ENCODE data around the gene RAB9A. TPM values are rescaled to one million over a fixed set of nuclear protein-coding genes. Genes with fewer than 3 reads are reported as not detected.
A peak's percentile ranks its signal among the peaks of the same experiment; 100 is the strongest.

RAB9A gene
- polyA plus RNA-seq, 1 of the 3 experiments (the other 2 are of a cell fraction) = 15.3 TPM

- ChIA-PET POLR2A (no interaction called here), CTCF (interaction anchor here (2.5 kb wide), 1 partner anchor 144 kb away, joined by 14 read pairs; no protein-coding TSS in a partner anchor)
- Histone ChIP-seq H3K36me3 (replicated peaks in 1 of 2; ENCODE audit: control insufficient read depth in 1 of 2, insufficient read depth in 2 of 2, low read length in 1 of 2) (peaks cover 0 to under 1% of the 10 kb centered on the region in 2 experiments), H3K4me3 (ENCODE audit: low read depth in 2 of 2, low read length in 1 of 2) (no peak overlapping the region), H4K20me1 (ENCODE audit: insufficient read depth) (no peaks in the 10 kb centered on the region), H3K9me2 (no peaks in the 10 kb centered on the region), H3K4me2 (no peak overlapping the region), H3K4me1 (ENCODE audit: control insufficient read depth in 1 of 2, insufficient read depth in 2 of 2, low read depth in 1 of 2, low read length in 1 of 2) (peaks cover 0 to 6% of the 10 kb centered on the region in 2 experiments; a peak in 2 of 4 replicates), H3K9ac (no peak overlapping the region), H3F3A (replicated peaks; ENCODE audit: insufficient read depth) (peaks cover 29% of the 10 kb centered on the region), H2AFZ (ENCODE audit: low read depth) (no peak overlapping the region), H3K27me3 (ENCODE audit: insufficient read depth) (no peaks in the 10 kb centered on the region), H3K79me2 (ENCODE audit: insufficient read depth) (no peaks in the 10 kb centered on the region), H3K27ac (ENCODE audit: low read depth in 2 of 2, low read length in 1 of 2) (no peak overlapping the region; a peak in 1 of 4 replicates), H3K9me3 (no peaks in the 10 kb centered on the region)
- WGBS (ENCODE audit: low lambda C conversion rate) = 42% methylated on average over 3 of the region's 3 CpGs
- DNase-seq = no peak
- TF ChIP-seq ZBTB33 (IDR thresholded peaks at IDR 0.05; ENCODE audit: borderline replicate concordance, low read depth) (no peak), SMC3 (IDR thresholded peaks at IDR 0.05; ENCODE audit: low read depth, low read length) (no peak), NRF1 (IDR thresholded peaks at IDR 0.05; ENCODE audit: low read depth, low read length) (no peak), GATA2 (CRISPR knock-in tag; IDR thresholded peaks at IDR 0.05) (no peak), EP300 (IDR thresholded peaks at IDR 0.05; ENCODE audit: borderline replicate concordance in 1 of 2, low read depth in 1 of 2, low read length in 1 of 2) (no peak), GABPA (IDR thresholded peaks at IDR 0.05; ENCODE audit: low read depth) (no peak), PBX3 (IDR thresholded peaks at IDR 0.05) (no peak)
Observed at GRCh38 chrX:13651150-13651549, 37.8 kb upstream of the RAB9A start.

GRCh38 chrX:13652287-13652793, 36.6 kb upstream of the RAB9A start:
- ChIA-PET POLR2A (interaction anchor here (1.4 to 2.0 kb wide), 2 partner anchors 82 to 377 kb away, joined by 6 to 11 read pairs; partner anchors contain the start of genes GEMIN8, OFD1 and TRAPPC2), CTCF (interaction anchor here (1.0 to 1.1 kb wide), 2 partner anchors 146 to 380 kb away, joined by 3 to 4 read pairs; no protein-coding TSS in a partner anchor)
- H3K9ac ChIP-seq = peak overlapping the region; percentile 84
- H3K27me3 ChIP-seq (ENCODE audit: insufficient read depth) = no peaks in the 10 kb centered on the region
- no peaks in the 10 kb centered on the region for H3K9me3 ChIP-seq
- no peaks in the 10 kb centered on the region for H4K20me1 ChIP-seq (ENCODE audit: insufficient read depth)
- no peaks in the 10 kb centered on the region for H3K79me2 ChIP-seq (ENCODE audit: insufficient read depth)
- H3K4me2 ChIP-seq = peak overlapping the region; percentile 81
- H3K36me3 ChIP-seq (replicated peaks in 1 of 2; ENCODE audit: control insufficient read depth in 1 of 2, insufficient read depth in 2 of 2, low read length in 1 of 2) = peaks cover 0 to 3% of the 10 kb centered on the region in 2 experiments
- peak overlapping the region; percentile 87 to 97 for H3K27ac ChIP-seq (ENCODE audit: low read depth in 2 of 2, low read length in 1 of 2)
- peaks cover 0 to 6% of the 10 kb centered on the region in 2 experiments; a peak in 2 of 4 replicates for H3K4me1 ChIP-seq (ENCODE audit: control insufficient read depth in 1 of 2, insufficient read depth in 2 of 2, low read depth in 1 of 2, low read length in 1 of 2)
- peaks cover 33% of the 10 kb centered on the region for H3F3A ChIP-seq (replicated peaks; ENCODE audit: insufficient read depth)
- WGBS (ENCODE audit: low lambda C conversion rate) = 11% methylated on average over 7 of the region's 7 CpGs
- DNase-seq = peak; percentile 13
- peak overlapping the region; percentile 51 for H2AFZ ChIP-seq (ENCODE audit: low read depth)
- H3K9me2 ChIP-seq = no peaks in the 10 kb centered on the region
- peak overlapping the region; percentile 74 to 83 for H3K4me3 ChIP-seq (ENCODE audit: low read depth in 2 of 2, low read length in 1 of 2)
- TF ChIP-seq REST (IDR thresholded peaks at IDR 0.05; ENCODE audit: low read depth, low read length) (no peak), SMC3 (IDR thresholded peaks at IDR 0.05; ENCODE audit: low read depth, low read length) (no peak), RXRA (IDR thresholded peaks at IDR 0.05; ENCODE audit: borderline replicate concordance, low read depth) (0 out of 2 replicates have a peak, but pooled peaks have one; percentile 36), POLR2AphosphoS5 (IDR thresholded peaks at IDR 0.05; ENCODE audit: low read depth, low read length) (no peak), MAX (IDR thresholded peaks at IDR 0.05; ENCODE audit: low read depth) (peak; percentile 85), GATA2 (CRISPR knock-in tag; IDR thresholded peaks at IDR 0.05) (no peak), TCF12 (IDR thresholded peaks at IDR 0.05) (peak; percentile 90), PBX3 (IDR thresholded peaks at IDR 0.05) (peak; percentile 93), USF2 (IDR thresholded peaks at IDR 0.05; ENCODE audit: borderline replicate concordance, low read depth, low read length) (no peak), GABPA (IDR thresholded peaks at IDR 0.05; ENCODE audit: low read depth) (no peak), NRF1 (IDR thresholded peaks at IDR 0.05; ENCODE audit: low read depth, low read length) (no peak), NFIC (IDR thresholded peaks at IDR 0.05; ENCODE audit: borderline replicate concordance) (peak; percentile 70; the same call in 1 of the 2 replicates), FOSL2 (IDR thresholded peaks at IDR 0.05; ENCODE audit: borderline replicate concordance, low read depth) (peak; percentile 86; the same call in 1 of the 2 replicates), JUND (IDR thresholded peaks at IDR 0.05) (peak; percentile 86)

Data from SK-N-SH (cell line).